Activated gamma-delta T cell (primary cell): ENCODE measurements around the gene KRT1.
"Not testable (repeated sequence)": the region's sequence is repeated elsewhere in the genome, so short reads cannot be mapped to it uniquely, and the experiment has no call there.

Experiments used
- DNase-seq: peaks from one replicate; lab custom pipeline; 2025; lab: John Stamatoyannopoulos, UW
- total RNA-seq, 2 donors: gene quantifications; one replicate each; lab custom pipeline; 2026; lab: John Stamatoyannopoulos, UW

KRT1 gene
- total RNA-seq, result 1.7 to 3.7 reads per million in 2 donors

DNA sequence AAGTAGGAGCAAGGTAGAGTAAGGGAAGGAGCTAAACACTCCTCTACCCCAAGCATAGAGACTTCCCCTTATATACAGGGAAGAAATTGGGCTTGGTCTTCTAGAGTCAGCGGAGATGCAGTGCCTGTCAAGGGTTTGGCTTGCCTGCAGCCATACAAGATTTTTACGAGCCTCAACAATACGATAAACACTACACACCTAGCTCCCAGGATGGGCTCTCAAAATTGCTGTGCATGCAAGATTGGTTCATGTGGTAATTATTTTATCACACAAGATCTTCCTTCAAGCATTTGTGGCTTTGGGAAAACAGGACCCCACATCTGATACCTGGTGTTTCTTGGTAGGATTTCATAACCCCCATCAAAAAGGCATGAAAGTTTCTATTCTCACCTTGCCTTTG, at the start of gene KRT1:
Gene KRT1 (minus strand): TSS at position 45 of the 400 bp plus-strand sequence. CDS start 59 bp downstream, outside the sequence.
- DNase-seq, result no peak

DNA sequence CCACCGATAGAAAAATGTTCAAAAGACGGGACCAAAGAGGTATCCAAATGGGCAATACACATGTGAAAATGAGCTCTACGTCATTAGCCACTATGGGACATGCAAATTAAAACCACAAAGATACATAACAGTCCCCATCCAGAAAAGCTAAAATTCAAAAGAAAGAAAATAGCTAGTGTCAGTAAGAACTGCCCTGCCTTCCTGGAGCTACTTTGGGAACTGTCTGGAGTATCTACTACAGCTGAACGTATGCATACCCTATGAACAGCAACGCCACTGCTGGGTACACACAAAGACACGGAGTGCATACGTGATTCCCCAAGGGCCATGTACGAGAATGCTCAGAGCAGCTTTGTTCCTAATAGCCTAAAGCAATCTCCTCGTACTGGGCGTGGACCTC, 48.9 kb upstream of the KRT1 start:
- DNase-seq, result no peak

GRCh38 chr12:52728374-52728773, 48.2 kb upstream of the KRT1 start:
- no peak for DNase-seq

- DNase-seq, result no peak
Observed at GRCh38 chr12:52727037-52727436, 46.8 kb upstream of the KRT1 start.

- no peak for DNase-seq
Observed at GRCh38 chr12:52726451-52726850, 46.2 kb upstream of the KRT1 start.

- DNase-seq, result no peak
Observed at GRCh38 chr12:52724384-52724783, 44.2 kb upstream of the KRT1 start.

GRCh38 chr12:52722680-52723079, 42.5 kb upstream of the KRT1 start:
- DNase-seq, result no peak

GRCh38 chr12:52721838-52722470, 41.7 kb upstream of the KRT1 start:
- DNase-seq, result no peak

DNA sequence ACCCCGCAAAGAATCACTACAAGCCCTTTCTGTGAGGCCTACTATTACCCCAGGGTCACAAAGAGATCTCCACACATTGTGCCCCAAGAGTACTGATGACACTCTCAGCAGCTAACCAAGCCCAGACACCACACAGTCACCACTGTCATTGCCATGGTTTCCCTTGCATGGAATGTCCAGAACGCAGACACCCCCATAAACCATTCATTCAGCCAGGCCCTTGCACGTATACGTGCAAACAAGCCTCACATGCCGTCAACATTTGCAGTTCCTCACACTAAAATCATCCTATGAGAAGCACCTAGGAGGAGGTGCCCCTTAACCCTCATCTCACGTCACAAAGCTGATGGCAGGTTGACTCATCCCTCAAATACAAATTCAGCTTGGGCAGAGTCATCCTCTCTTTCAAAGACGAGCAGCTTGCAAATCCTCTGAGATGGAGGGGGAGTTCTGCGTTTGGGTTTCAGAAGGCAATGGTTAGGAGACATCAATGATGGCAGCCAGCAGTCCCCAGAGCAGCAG, 40.2 kb upstream of the KRT1 start:
- no peak for DNase-seq

DNA sequence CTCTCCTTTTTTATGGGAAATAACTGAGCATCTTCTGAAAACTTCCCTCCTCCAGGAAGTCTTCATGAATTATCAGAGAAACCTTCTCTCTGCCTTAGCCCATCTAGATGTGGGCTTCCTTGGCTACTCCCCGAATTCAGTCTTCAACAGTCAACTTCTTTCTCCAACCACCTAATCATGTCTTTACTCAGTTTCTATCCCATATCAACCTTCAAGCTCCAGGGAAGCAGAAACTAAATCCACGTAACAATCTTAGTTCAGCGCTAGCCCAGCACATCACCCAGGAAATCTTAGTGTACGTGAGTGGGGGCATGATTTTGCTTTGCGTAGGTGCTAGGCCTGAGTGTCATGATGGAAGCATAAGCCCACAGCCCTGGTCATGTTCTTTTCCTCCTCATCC, 35.9 kb upstream of the KRT1 start:
- no peak for DNase-seq

DNA sequence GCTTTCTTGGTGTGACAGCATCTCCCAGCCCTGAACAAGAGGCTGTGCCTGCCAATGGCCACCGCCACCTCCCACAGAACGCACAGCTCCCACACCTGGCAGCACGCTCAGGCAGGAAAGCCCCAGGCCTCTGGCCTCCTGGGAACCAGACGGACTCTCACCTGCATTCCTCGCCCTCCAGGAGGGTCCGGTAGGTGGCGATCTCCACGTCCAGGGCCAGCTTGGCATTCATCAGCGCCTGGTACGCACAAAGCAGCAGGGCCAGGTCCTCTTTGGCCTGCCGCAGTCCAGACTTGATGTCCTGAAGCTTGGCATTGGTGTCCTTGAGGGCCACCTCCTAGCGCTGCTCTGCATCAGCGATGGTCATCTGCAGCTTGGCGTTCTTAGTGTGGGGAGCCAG, 35.2 kb upstream of the KRT1 start:
- DNase-seq, result no peak

DNA sequence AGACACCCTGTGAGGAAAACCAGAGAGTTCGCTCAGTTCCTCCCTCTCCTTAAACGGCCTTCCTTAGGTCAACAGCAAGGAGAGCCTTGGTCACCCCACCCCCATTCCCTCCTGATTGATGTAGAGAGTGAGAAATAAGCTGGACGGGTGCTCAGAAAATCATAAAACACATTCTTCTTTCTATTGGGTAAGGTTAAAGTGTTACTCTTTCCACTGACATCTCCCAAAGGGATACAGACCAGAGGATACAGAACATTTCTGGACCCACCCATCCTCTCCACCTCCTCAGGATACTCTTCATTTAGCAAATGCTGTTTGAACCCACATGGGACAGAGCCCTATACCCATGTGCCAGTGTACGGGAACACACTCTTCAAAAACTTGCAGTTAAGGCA, 34.7 kb upstream of the KRT1 start:
- DNase-seq, result no peak

DNA sequence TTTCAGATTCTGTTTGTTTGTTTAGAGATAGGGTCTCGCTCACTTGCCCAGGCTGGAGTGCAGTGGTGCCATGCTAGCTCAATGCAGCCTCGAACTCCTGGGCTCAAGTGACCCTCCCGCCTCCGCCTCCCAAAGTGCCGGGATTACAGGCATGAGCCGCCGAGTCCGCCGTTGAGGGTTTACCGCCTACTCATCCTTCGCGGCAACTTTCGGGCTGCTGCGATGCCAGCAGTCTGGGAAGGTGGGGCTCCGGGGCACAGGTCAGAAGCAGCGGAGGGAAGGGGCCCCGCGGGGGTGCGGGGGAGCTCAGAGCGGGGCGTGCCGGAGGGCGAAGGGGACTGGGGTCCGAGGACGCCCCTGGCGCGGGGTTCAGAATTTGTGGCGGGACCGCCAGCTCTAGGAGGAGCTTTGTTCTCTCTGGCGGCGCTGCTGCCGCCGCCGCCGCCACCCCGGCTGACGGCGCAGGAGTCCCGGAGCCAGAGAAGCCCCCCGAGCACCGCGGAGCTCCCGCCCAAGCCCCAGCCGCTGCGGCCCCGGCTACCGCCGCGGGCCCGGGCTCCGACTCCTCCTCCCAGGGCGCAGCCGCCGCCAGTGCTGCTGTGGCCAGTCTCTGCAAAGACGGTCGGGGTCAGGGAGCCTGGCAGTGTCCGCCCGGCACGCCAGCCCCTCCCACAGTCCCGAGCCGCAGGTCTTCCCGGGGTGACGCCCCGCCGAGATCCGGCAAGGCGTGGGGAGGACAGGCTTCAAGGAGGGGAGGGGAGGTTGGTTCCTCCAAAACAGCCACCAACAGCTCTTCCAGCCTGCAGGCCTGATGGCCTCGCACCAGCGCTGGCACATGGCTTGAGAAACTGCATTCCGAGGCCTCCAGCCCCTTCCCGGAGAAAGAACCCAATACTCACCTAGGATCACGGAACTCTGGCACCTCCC, 34.0 kb upstream of the KRT1 start:
- DNase-seq, result no peak

GRCh38 chr12:52712122-52712521, 31.9 kb upstream of the KRT1 start:
- DNase-seq, result not testable (repeated sequence)

- DNase-seq, result no peak
Observed at GRCh38 chr12:52710730-52711129, 30.5 kb upstream of the KRT1 start.

GRCh38 chr12:52708010-52708409, 27.8 kb upstream of the KRT1 start:
- no peak for DNase-seq

GRCh38 chr12:52704464-52704863, 24.3 kb upstream of the KRT1 start:
- no peak for DNase-seq

- DNase-seq, result no peak
Observed at GRCh38 chr12:52703878-52704277, 23.7 kb upstream of the KRT1 start.

GRCh38 chr12:52703424-52703823, 23.2 kb upstream of the KRT1 start, which contains the start of gene KRT77:
Gene KRT77, minus strand, starts transcription at chr12:52703524. Its CDS starts 90 bp downstream, at chr12:52703434.
- DNase-seq, result no peak

DNA sequence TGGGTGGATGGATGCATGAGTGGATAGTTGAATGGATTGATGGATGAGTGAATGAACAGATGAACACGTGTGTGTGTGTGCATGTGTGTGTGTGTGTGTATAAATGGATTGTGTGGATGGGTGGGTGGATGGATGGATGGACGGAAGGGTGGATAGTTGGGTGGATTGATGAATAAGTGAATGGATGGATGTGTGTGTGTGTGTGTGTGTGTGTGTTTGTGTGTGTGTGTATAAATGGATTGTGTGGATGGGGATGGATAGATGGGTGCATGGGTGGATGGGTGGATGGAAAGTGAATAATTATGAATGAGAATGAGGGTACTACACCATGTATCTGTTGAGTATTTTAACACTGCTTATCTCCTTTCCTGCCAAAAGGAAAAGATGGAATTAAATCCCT, 22.1 kb upstream of the KRT1 start:
- DNase-seq, result no peak

DNA sequence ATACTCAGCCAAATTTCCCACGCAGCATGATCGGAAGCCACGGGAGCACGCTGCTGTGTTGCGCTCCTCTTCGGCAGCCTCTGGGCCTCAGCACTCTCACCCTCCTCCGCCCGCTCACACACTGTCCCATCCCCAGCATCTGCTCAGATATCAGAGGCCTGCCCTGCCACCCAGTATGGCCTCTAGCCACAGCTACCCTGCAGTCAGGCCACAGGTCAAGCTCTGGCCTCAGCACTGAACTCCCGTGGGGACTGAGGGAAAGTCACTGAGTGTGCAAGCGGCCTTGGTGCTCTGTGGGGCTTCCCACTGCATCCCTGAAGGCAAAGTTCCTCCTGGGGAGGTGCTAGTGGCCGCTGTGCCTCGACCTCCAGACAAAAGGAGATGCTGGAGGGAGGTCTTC, 21.1 kb upstream of the KRT1 start:
- DNase-seq, result no peak

DNA sequence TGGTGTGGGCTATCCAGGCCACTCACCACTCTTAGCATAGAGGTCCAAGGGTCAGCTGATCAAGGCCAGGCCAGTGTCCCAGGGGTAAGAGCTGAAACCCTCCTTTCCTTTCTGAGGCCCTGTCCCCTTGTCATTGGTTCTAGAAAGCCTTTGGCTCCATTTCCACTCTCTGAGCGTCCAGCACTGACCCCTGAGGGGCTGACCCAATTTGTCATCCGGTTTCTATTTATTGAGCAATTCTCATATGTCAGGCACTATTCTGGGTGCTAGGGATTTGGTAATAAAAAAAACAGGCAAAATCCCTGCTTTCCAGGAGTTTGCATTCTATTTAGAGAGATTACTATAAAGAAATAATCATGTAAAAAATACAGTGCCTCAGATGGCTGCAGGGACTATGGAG, 19.8 kb upstream of the KRT1 start:
- no peak for DNase-seq

- DNase-seq, result no peak
Observed at GRCh38 chr12:52699373-52699772, 19.2 kb upstream of the KRT1 start.
